HepG2 (cell line): Measurements from ENCODE around the gene HPCAL1. TPM values are rescaled to one million over a fixed set of nuclear protein-coding genes. Genes with fewer than 3 reads are reported as not detected.

Experiments used
- ATAC-seq: fragments of 200-7000 bp; cut with Tn5 transposase; 3 replicates; pipeline ENCODE4 v1.9.1; 2020; ENCODE audit warnings: mild to moderate bottlenecking, moderate library complexity
- BruUV-seq: library from RNA; stranded (reverse); fragments of 400-500 nt; replicated peaks from 2 replicates; lab custom pipeline; 2021; lab: Mats Ljungman, UMichigan
- CTCF ChIA-PET: fragments of 300-600 bp; formaldehyde crosslinking; extraction: SDS; loops from one replicate; lab custom pipeline; 2021; ENCODE audit warnings: low total read pairs, inconsistent platforms, low intra/inter-chr PET ratio; lab: Yijun Ruan, JAX
- POLR2A ChIA-PET: fragments of 350-600 bp; sonication (Branson Sonifier 250); formaldehyde crosslinking; loops from one replicate; lab custom pipeline; 2020; ENCODE audit warnings: antibody characterized with exemption, inconsistent platforms; lab: Yijun Ruan, JAX
- DNase-seq: peaks from one replicate; pipeline ENCODE4 v3.0.0-alpha.2; 2015; ENCODE audit warnings: low spot score
- FAIRE-seq: peaks from 3 replicates; lab custom pipeline; 2011; peaks lifted over from hg19 to GRCh38; lab: Jason Lieb, UNC
- H2AFZ ChIP-seq: one replicate; pipeline ENCODE4 v1.6.1; 2011; ENCODE audit warnings: low read length, inconsistent platforms
- H3K27ac ChIP-seq: fragments of 300-600 bp; 3 replicates; pipeline ENCODE4 v1.8.0; 2011; ENCODE audit warnings: mixed run types, mild to moderate bottlenecking, mixed read lengths, low read length, inconsistent platforms; ENCODE audit not compliant: insufficient read depth; ENCODE audit errors: extremely low read length
- H3K27me3 ChIP-seq, 2 experiments: fragments of 200-600 bp in 1 of 2; 2 replicates in 1 of 2; 3 replicates in 1 of 2; pipeline versions ENCODE4 v1.6.0 to v1.8.0; 2011; ENCODE audit warnings: low read length in 2 of 2, mild to moderate bottlenecking in 2 of 2, moderate library complexity in 2 of 2, inconsistent platforms in 1 of 2; ENCODE audit not compliant: insufficient read depth in 2 of 2, control insufficient read depth in 1 of 2
- H3K36me3 ChIP-seq, 2 experiments: fragments of 200-600 bp in 1 of 2; replicated peaks in 1 of 2; 2 replicates in 1 of 2; 3 replicates in 1 of 2; pipeline versions ENCODE4 v1.5.1 to v1.8.0; 2011; ENCODE audit warnings: low read length in 2 of 2, inconsistent platforms in 1 of 2; ENCODE audit not compliant: insufficient read depth in 2 of 2, control insufficient read depth in 1 of 2
- H3K4me1 ChIP-seq: 2 replicates; pipeline ENCODE4 v1.5.1; 2012; ENCODE audit warnings: low read length, inconsistent platforms; ENCODE audit not compliant: insufficient read depth
- H3K4me2 ChIP-seq: 2 replicates; pipeline ENCODE4 v1.6.0; 2011; ENCODE audit warnings: low read depth, low read length, inconsistent platforms
- H3K4me3 ChIP-seq, 3 experiments: fragments of 200-600 bp in 1 of 3; sonication (generic), shearing (Covaris generic) in 1 of 3; replicated peaks in 1 of 3; 2 replicates each; pipeline ENCODE4 v1.5.1; 2011 to 2016; ENCODE audit warnings: low read length in 3 of 3, inconsistent platforms in 2 of 3, low read depth in 2 of 3, mild to moderate bottlenecking in 2 of 3, control low read depth in 1 of 3, mixed read lengths in 1 of 3; ENCODE audit not compliant: insufficient read depth in 1 of 3
- H3K79me2 ChIP-seq: one replicate; pipeline ENCODE4 v1.6.1; 2011; ENCODE audit warnings: low read length, inconsistent platforms; ENCODE audit not compliant: insufficient read depth
- H3K9ac ChIP-seq: 2 replicates; pipeline ENCODE4 v1.6.0; 2011; ENCODE audit warnings: mild to moderate bottlenecking, low read depth, low read length, inconsistent platforms; ENCODE audit not compliant: insufficient read depth
- H3K9me3 ChIP-seq: 2 replicates; pipeline ENCODE4 v1.5.1; 2012; ENCODE audit warnings: mild to moderate bottlenecking, low read length
- H4K20me1 ChIP-seq: 2 replicates; pipeline ENCODE4 v1.6.0; 2011; ENCODE audit warnings: inconsistent platforms, mild to moderate bottlenecking, low read length, moderate library complexity; ENCODE audit not compliant: insufficient read depth
- ARID2 ChIP-seq: sonication (generic); formaldehyde crosslinking; IDR thresholded peaks from 2 replicates; pipeline ENCODE4 v1.8.1; 2022; ENCODE audit warnings: mild to moderate bottlenecking, missing genetic modification reagents, borderline replicate concordance
- CAMTA2 ChIP-seq: sonication (generic); formaldehyde crosslinking; IDR thresholded peaks from 2 replicates; pipeline ENCODE4 v1.4.0; 2020; ENCODE audit warnings: mild to moderate bottlenecking, missing genetic modification reagents, borderline replicate concordance
- ELF3 ChIP-seq: IDR thresholded peaks from 2 replicates; pipeline ENCODE4 v1.6.1; 2016; ENCODE audit warnings: missing genetic modification reagents, missing compliant biosample characterization
- FOXP1 ChIP-seq, 2 experiments: fragments of 450-650 bp in 1 of 2; IDR thresholded peaks; 2 replicates each; pipeline ENCODE4 v1.6.1; 2017 to 2018; ENCODE audit warnings: antibody characterized with exemption in 1 of 2
- GABPA ChIP-seq, 2 experiments: IDR thresholded peaks; 2 replicates each; pipeline ENCODE4 v1.6.1; 2011 to 2016; ENCODE audit warnings: low read depth in 2 of 2, low read length in 1 of 2, missing biosample characterization in 1 of 2, missing genetic modification characterization in 1 of 2
- GTF3A ChIP-seq: sonication (generic); formaldehyde crosslinking; conservative IDR thresholded peaks from 2 replicates; pipeline ENCODE4 v1.4.0; 2020; ENCODE audit warnings: mild to moderate bottlenecking, missing genetic modification reagents
- HCFC1 ChIP-seq: fragments of 150-350 bp; IDR thresholded peaks from 2 replicates; pipeline ENCODE4 v1.6.1; 2014; ENCODE audit warnings: low read depth, low read length
- NR2F6 ChIP-seq, 2 experiments: IDR thresholded peaks; 2 replicates each; pipeline ENCODE4 v1.6.1; 2016; ENCODE audit warnings: antibody characterized with exemption in 1 of 2, mild to moderate bottlenecking in 1 of 2
- ONECUT2 ChIP-seq: sonication (generic); formaldehyde crosslinking; IDR thresholded peaks from 2 replicates; pipeline ENCODE4 v1.4.0; 2020; ENCODE audit warnings: missing genetic modification reagents
- PHF21A ChIP-seq: sonication (generic); formaldehyde crosslinking; IDR thresholded peaks from 2 replicates; pipeline ENCODE4 v1.5.0; 2020; ENCODE audit warnings: mild to moderate bottlenecking, missing genetic modification reagents
- SAP130 ChIP-seq: IDR thresholded peaks from 2 replicates; pipeline ENCODE4 v1.6.1; 2016; ENCODE audit warnings: low read depth
- SATB2 ChIP-seq: sonication (generic); formaldehyde crosslinking; IDR thresholded peaks from 2 replicates; pipeline ENCODE4 v1.5.0; 2020; ENCODE audit warnings: missing genetic modification reagents
- ZNF432 ChIP-seq: sonication (generic); formaldehyde crosslinking; IDR thresholded peaks from 2 replicates; pipeline ENCODE4 v1.5.0; 2020; ENCODE audit warnings: missing genetic modification reagents, mild to moderate bottlenecking, borderline replicate concordance
- ZNF839 ChIP-seq: sonication (generic); formaldehyde crosslinking; IDR thresholded peaks from 2 replicates; pipeline ENCODE4 v1.4.0; 2020; ENCODE audit warnings: missing genetic modification reagents, mild to moderate bottlenecking, borderline replicate concordance
- WGBS: methylation state at CpG from one replicate; pipeline ENCODE4 v1.1.6; 2017; ENCODE audit warnings: low lambda C conversion rate; 5-methylcytosine and 5-hydroxymethylcytosine counted together
- in situ Hi-C: cut with HindIII; loops from 2 replicates; pipeline ENCODE4 v1.10.0; 2017; ENCODE audit warnings: low pct_unique_long_range_greater_than_20kb; ENCODE audit not compliant: extremely low pct_ligation_motif_present
- intact Hi-C: fragments of 100-400 bp; cut with micrococcal nuclease; formaldehyde crosslinking; loops from one replicate; pipeline ENCODE4 v1.10.0; 2022; ENCODE audit not compliant: unreplicated experiment
- polyA plus RNA-seq, 8 experiments: library from polyadenylated mRNA; depleted of rRNA in 3 of 8; stranded (reverse) in 7 of 8; unstranded in 1 of 8; fragments of >200 nt; fragmentation: Illumina TruSeq in 4 of 8; extraction: Trizol in 4 of 8; gene quantifications; 2 replicates each; pipeline versions ENCODE4 v1.2.1 to v1.2.3, GENCODE V29; 2011 to 2016; ENCODE audit warnings: low read depth in 4 of 8, missing spikeins in 1 of 8, mixed read lengths in 1 of 8; ENCODE audit not compliant: insufficient read depth in 1 of 8
- total RNA-seq, 5 experiments: library from RNA; depleted of rRNA; stranded (reverse); fragments of >200 nt; fragmentation: Illumina TruSeq; extraction: Trizol; gene quantifications; 2 replicates each; pipeline ENCODE4 v1.2.3, GENCODE V29; 2016; ENCODE audit warnings: low read depth in 1 of 5
- TF ChIP-seq, protein P1 (sequence below): fragments of 450-650 bp; IDR thresholded peaks from 2 replicates; pipeline ENCODE4 v1.6.1; 2016

Gene HPCAL1
- total and polyA plus RNA-seq, 2 of the 13 experiments (the other 11 are each of a cell fraction or from before 2014, with no cell fraction given): 29.5 to 29.9 TPM

DNA sequence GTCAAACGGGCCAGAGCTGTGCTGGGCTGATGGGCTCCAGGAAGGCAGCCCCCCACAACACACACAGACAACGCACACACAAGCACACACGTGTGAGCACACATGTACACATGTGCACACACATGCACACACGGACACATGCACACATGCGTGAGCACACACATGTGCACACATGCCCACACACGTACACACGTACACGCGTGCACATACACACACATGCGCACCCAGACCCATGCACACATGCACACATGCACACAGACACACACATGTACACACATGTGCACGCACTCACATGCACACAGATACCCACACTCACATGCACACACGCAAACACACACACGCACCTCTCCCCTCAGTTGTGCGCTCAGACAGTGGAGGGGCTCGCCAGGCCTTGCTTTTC, 31.2 kb upstream of the HPCAL1 start (continued):
- no peak for TF ChIP-seq GABPA (IDR thresholded peaks at IDR 0.05; ENCODE audit: low read depth, low read length)
- TF ChIP-seq GABPA (CRISPR knock-in tag; IDR thresholded peaks at IDR 0.05; ENCODE audit: low read depth): no peak
- TF ChIP-seq CAMTA2 (CRISPR knock-in tag): no peak
- no peak for TF ChIP-seq SATB2
- TF ChIP-seq HCFC1: no peak
- TF ChIP-seq ARID2 (CRISPR knock-in tag): no peak
- TF ChIP-seq NR2F6 (IDR thresholded peaks at IDR 0.05): no peak
- TF ChIP-seq NR2F6 (CRISPR knock-in tag; IDR thresholded peaks at IDR 0.05): no peak
- TF ChIP-seq, protein P1, sequence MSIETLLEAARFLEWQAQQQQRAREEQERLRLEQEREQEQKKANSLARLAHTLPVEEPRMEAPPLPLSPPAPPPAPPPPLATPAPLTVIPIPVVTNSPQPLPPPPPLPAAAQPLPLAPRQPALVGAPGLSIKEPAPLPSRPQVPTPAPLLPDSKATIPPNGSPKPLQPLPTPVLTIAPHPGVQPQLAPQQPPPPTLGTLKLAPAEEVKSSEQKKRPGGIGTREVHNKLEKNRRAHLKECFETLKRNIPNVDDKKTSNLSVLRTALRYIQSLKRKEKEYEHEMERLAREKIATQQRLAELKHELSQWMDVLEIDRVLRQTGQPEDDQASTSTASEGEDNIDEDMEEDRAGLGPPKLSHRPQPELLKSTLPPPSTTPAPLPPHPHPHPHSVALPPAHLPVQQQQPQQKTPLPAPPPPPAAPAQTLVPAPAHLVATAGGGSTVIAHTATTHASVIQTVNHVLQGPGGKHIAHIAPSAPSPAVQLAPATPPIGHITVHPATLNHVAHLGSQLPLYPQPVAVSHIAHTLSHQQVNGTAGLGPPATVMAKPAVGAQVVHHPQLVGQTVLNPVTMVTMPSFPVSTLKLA: peak; percentile 97
- TF ChIP-seq ZNF839 (CRISPR knock-in tag): 0 out of 2 replicates have a peak, but pooled peaks have one; percentile 32
- TF ChIP-seq GTF3A (CRISPR knock-in tag): no peak
- TF ChIP-seq FOXP1 (IDR thresholded peaks at IDR 0.05): no peak
- no peak for TF ChIP-seq FOXP1 (CRISPR knock-in tag; IDR thresholded peaks at IDR 0.05)
- no peak for TF ChIP-seq ZNF432

DNA sequence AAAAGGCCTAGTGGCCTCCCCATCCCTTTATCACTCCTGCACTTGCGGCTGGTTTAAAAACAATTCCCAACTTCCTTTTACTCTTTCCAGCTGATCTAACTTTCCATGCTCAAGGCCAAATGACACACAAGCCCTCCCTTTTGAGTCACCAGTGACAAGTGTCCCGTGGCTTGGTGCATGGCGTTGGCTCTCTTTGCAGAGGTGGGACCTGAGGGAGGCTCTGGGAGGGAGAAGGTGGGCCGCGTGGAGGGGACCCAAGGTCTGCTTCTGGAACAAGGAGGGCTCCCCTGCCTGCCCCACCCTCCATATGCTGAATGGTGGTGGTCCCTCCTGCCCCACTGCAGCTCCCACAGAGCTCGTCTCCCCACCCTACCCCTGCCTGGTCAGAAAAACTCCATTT, 30.8 kb upstream of the HPCAL1 start:
- ChIA-PET POLR2A (interaction anchor here (3.0 kb wide), 1 partner anchor 30 kb away, joined by 23 read pairs; no protein-coding TSS in a partner anchor), CTCF (interaction anchor here (1.7 kb wide), 1 partner anchor 163 kb away, joined by 6 read pairs; no protein-coding TSS in a partner anchor)
- no peaks in the 10 kb centered on the region for H3K79me2 ChIP-seq
- no peaks in the 10 kb centered on the region for H3K36me3 ChIP-seq
- no peak overlapping the region for H3K27ac ChIP-seq
- TF ChIP-seq ELF3 (CRISPR knock-in tag) (0 out of 2 replicates have a peak, but pooled peaks have one; percentile 34), PHF21A (CRISPR knock-in tag) (0 out of 2 replicates have a peak, but pooled peaks have one; percentile 17), ONECUT2 (no peak), SAP130 (CRISPR knock-in tag) (peak; percentile 59)
- no peak overlapping the region for H3K4me3 ChIP-seq
- no peak overlapping the region for H2AFZ ChIP-seq
- intact Hi-C loops: loop anchor here (2.0 to 10.0 kb wide), 2 partner anchors 97 to 147 kb away; partner anchors contain the start of gene RRM2
- DNase-seq (peak; percentile 39), ATAC-seq (no peak), FAIRE-seq (no peak)
- in situ Hi-C loops: loop anchor here (5.0 kb wide), 1 partner anchor 135 kb away; no protein-coding TSS in a partner anchor
- peaks cover 53% of the 10 kb centered on the region for H3K4me1 ChIP-seq
- H3K4me2 ChIP-seq: no peak overlapping the region; the same call in 1 of the 2 replicates
- peaks cover 12 to 38% of the 10 kb centered on the region in 2 experiments for H3K27me3 ChIP-seq
- 46% methylated on average over 6 of the region's 6 CpGs for WGBS
- BruUV-seq: no TSS peak
- no peak overlapping the region for H3K9ac ChIP-seq
- H4K20me1 ChIP-seq: no peaks in the 10 kb centered on the region
- H3K9me3 ChIP-seq: no peaks in the 10 kb centered on the region
